HCT116 (cell line): Measurements from ENCODE around the gene RAP2A. TPM values are rescaled to one million over a fixed set of nuclear protein-coding genes. Genes with fewer than 3 reads are reported as not detected.

Experiments
- ATAC-seq: fragments of 200-7000 bp; cut with Tn5 transposase; 2 replicates; pipeline ENCODE4 v1.9.1; 2020; ENCODE audit warnings: mild to moderate bottlenecking, moderate library complexity
- BruUV-seq: library from RNA; stranded (reverse); fragments of 400-500 nt; replicated peaks from 2 replicates; lab custom pipeline; 2021; lab: Mats Ljungman, UMichigan
- CTCF ChIA-PET: fragments of 300-600 bp; sonication (Branson Sonifier 250); formaldehyde crosslinking; loops from one replicate; lab custom pipeline; 2021; ENCODE audit warnings: antibody characterized with exemption; lab: Charles Lee
- POLR2A ChIA-PET: fragments of 300-600, 350-600 bp; sonication (Branson Sonifier 250); formaldehyde crosslinking; loops from one replicate; lab custom pipeline; 2021; ENCODE audit warnings: antibody characterized with exemption; lab: Charles Lee
- RAD21 ChIA-PET, 2 experiments: fragments of 300-600 bp; sonication (Branson Sonifier 250); formaldehyde crosslinking; loops; one replicate each; lab custom pipeline; 2023; ENCODE audit warnings: low total read pairs in 2 of 2; ENCODE audit not compliant: uncharacterized antibody in 2 of 2, unreplicated experiment in 2 of 2, low non-redundant PET in 1 of 2; lab: Charles Lee
- DNase-seq: peaks from one replicate; pipeline ENCODE4 v3.0.0-alpha.2; 2010; ENCODE audit warnings: low read depth, low spot score
- H2AFZ ChIP-seq: fragments of 200-600 bp; shearing (Covaris generic), sonication (generic); 2 replicates; pipeline ENCODE4 v1.6.1; 2017; ENCODE audit warnings: low read depth, mixed run types, mixed read lengths, antibody characterized with exemption, low read length; ENCODE audit not compliant: poor library complexity, severe bottlenecking
- H3K27ac ChIP-seq: 2 replicates; pipeline ENCODE4 v1.5.1; 2012; ENCODE audit warnings: low read depth, low read length
- H3K27me3 ChIP-seq: fragments of 200-600 bp; sonication (generic); 2 replicates; pipeline ENCODE4 v1.6.1; 2016; ENCODE audit warnings: mixed run types, low read length, mixed read lengths; ENCODE audit not compliant: insufficient read depth
- H3K36me3 ChIP-seq, 2 experiments: fragments of 200-500 bp in 1 of 2; fragments of 200-600 bp in 1 of 2; sonication (Bioruptor generic) in 1 of 2; sonication (generic) in 1 of 2; 2 replicates each; pipeline versions ENCODE4 v1.5.1 to v1.6.1; 2014 to 2016; ENCODE audit warnings: low read length in 2 of 2, inconsistent platforms in 1 of 2, mixed read lengths in 1 of 2, mixed run types in 1 of 2; ENCODE audit not compliant: insufficient read depth in 2 of 2, control insufficient read depth in 1 of 2
- H3K4me1 ChIP-seq, 2 experiments: fragments of 200-600 bp in 1 of 2; sonication (generic) in 1 of 2; 2 replicates each; pipeline versions ENCODE4 v1.5.1 to v1.6.1; 2012 to 2017; ENCODE audit warnings: low read length in 2 of 2, inconsistent platforms in 1 of 2, mild to moderate bottlenecking in 1 of 2, mixed read lengths in 1 of 2, mixed run types in 1 of 2, moderate library complexity in 1 of 2; ENCODE audit not compliant: insufficient read depth in 2 of 2, control insufficient read depth in 1 of 2
- H3K4me2 ChIP-seq: fragments of 200-600 bp; sonication (generic); 2 replicates; pipeline ENCODE4 v1.6.1; 2017; ENCODE audit warnings: mixed run types, low read length, mixed read lengths
- H3K4me3 ChIP-seq, 2 experiments: fragments of 200-600 bp in 1 of 2; sonication (generic) in 1 of 2; replicated peaks in 1 of 2; 2 replicates each; pipeline ENCODE4 v1.5.1; 2011 to 2016; ENCODE audit warnings: low read length in 2 of 2, control low read depth in 1 of 2, low read depth in 1 of 2, mild to moderate bottlenecking in 1 of 2, mixed read lengths in 1 of 2, mixed run types in 1 of 2
- H3K79me2 ChIP-seq: fragments of 200-600 bp; sonication (generic); 2 replicates; pipeline ENCODE4 v1.6.1; 2017; ENCODE audit warnings: mild to moderate bottlenecking, mixed run types, low read length, moderate library complexity, mixed read lengths; ENCODE audit not compliant: insufficient read depth
- H3K9ac ChIP-seq: fragments of 200-600 bp; sonication (generic); 2 replicates; pipeline ENCODE4 v1.6.1; 2016; ENCODE audit warnings: low read length, mixed read lengths
- H3K9me2 ChIP-seq: fragments of 200-600 bp; sonication (generic), shearing (Covaris generic); 2 replicates; pipeline ENCODE4 v1.6.1; 2017; ENCODE audit warnings: mixed run types, mild to moderate bottlenecking, moderate library complexity; ENCODE audit not compliant: insufficient read depth
- H3K9me3 ChIP-seq, 2 experiments: fragments of 200-500 bp in 1 of 2; fragments of 200-600 bp in 1 of 2; sonication (Bioruptor generic) in 1 of 2; sonication (generic) in 1 of 2; 2 replicates each; pipeline ENCODE4 v1.6.1; 2014 to 2017; ENCODE audit warnings: low read length in 2 of 2, mixed read lengths in 2 of 2, inconsistent platforms in 1 of 2, low read depth in 1 of 2, mild to moderate bottlenecking in 1 of 2, mixed run types in 1 of 2, moderate library complexity in 1 of 2; ENCODE audit not compliant: control insufficient read depth in 1 of 2, insufficient read depth in 1 of 2
- H4K20me1 ChIP-seq: fragments of 200-600 bp; sonication (generic), shearing (Covaris generic); 2 replicates; pipeline ENCODE4 v1.6.1; 2017; ENCODE audit warnings: mixed run types, mild to moderate bottlenecking, moderate library complexity; ENCODE audit not compliant: insufficient read depth
- CBX3 ChIP-seq: IDR thresholded peaks from 2 replicates; pipeline ENCODE4 v1.6.1; 2012; ENCODE audit warnings: low read depth
- CEBPB ChIP-seq: IDR thresholded peaks from 2 replicates; pipeline ENCODE4 v1.6.1; 2012; ENCODE audit warnings: low read depth
- CTCF ChIP-seq, 3 experiments: fragments of 200-600 bp in 1 of 3; sonication (generic) in 1 of 3; IDR thresholded peaks in 2 of 3; conservative IDR thresholded peaks in 1 of 3; 2 replicates each; pipeline ENCODE4 v1.5.1; 2012 to 2017; ENCODE audit warnings: low read depth in 2 of 3, low read length in 2 of 3, antibody characterized with exemption in 1 of 3, borderline replicate concordance in 1 of 3, control low read depth in 1 of 3, mild to moderate bottlenecking in 1 of 3, mixed read lengths in 1 of 3, mixed run types in 1 of 3, moderate library complexity in 1 of 3; ENCODE audit not compliant: insufficient read depth in 1 of 3
- EGR1 ChIP-seq: IDR thresholded peaks from 2 replicates; pipeline ENCODE4 v1.6.1; 2012; ENCODE audit warnings: low read depth
- EZH2phosphoT487 ChIP-seq: fragments of 200-600 bp; IDR thresholded peaks from 2 replicates; pipeline ENCODE4 v1.6.1; 2018; ENCODE audit warnings: antibody characterized with exemption, borderline replicate concordance
- FOSL1 ChIP-seq: IDR thresholded peaks from 2 replicates; pipeline ENCODE4 v1.6.1; 2012; ENCODE audit warnings: low read depth
- MAX ChIP-seq: IDR thresholded peaks from 2 replicates; pipeline ENCODE4 v1.6.1; 2012
- POLR2A ChIP-seq: IDR thresholded peaks from 2 replicates; pipeline ENCODE4 v1.7.0; 2011; ENCODE audit warnings: borderline replicate concordance; ENCODE audit not compliant: insufficient read depth, insufficient read length; ENCODE audit errors: extremely low read depth
- POLR2AphosphoS5 ChIP-seq: IDR thresholded peaks from 2 replicates; pipeline ENCODE4 v1.6.1; 2011; ENCODE audit warnings: mild to moderate bottlenecking, low read depth, low read length, moderate library complexity
- REST ChIP-seq: IDR thresholded peaks from 2 replicates; pipeline ENCODE4 v1.6.1; 2012; ENCODE audit warnings: low read depth
- SRF ChIP-seq: IDR thresholded peaks from 2 replicates; pipeline ENCODE4 v1.6.1; 2012; ENCODE audit warnings: low read depth
- TCF7L2 ChIP-seq: IDR thresholded peaks from 2 replicates; pipeline ENCODE4 v1.7.0; 2011; ENCODE audit warnings: borderline replicate concordance, inconsistent platforms; ENCODE audit not compliant: insufficient read depth, insufficient read length; ENCODE audit errors: extremely low read depth
- ZBTB33 ChIP-seq: IDR thresholded peaks from 2 replicates; pipeline ENCODE4 v1.6.1; 2011; ENCODE audit warnings: mild to moderate bottlenecking, low read length, moderate library complexity; ENCODE audit not compliant: insufficient replicate concordance; ENCODE audit errors: extremely low read depth
- intact Hi-C: fragments of 100-400 bp; cut with micrococcal nuclease; formaldehyde crosslinking; loops from 2 replicates; pipeline ENCODE4 v1.10.0; 2022
- total RNA-seq: library from RNA; stranded (reverse); gene quantifications from one replicate; pipeline ENCODE4 v1.2.1, GENCODE V29; 2021; ENCODE audit not compliant: unreplicated experiment

RAP2A gene
- total RNA-seq, 1 experiment from 2014 or later: 27.6 TPM

GRCh38 chr13:97492684-97493371, 58.9 kb downstream of the RAP2A start:
- no peak overlapping the region for H3K27ac ChIP-seq
- no peak for DNase-seq
- ChIA-PET POLR2A (no interaction called here), RAD21 (no interaction called here), CTCF (no interaction called here)
- H3K9me3 ChIP-seq: peaks cover 0 to 4% of the 10 kb centered on the region in 2 experiments; a peak in 1 of 4 replicates
- H2AFZ ChIP-seq: no peak overlapping the region
- H3K9ac ChIP-seq: no peak overlapping the region
- TF ChIP-seq ZBTB33: no peak
- no peak for TF ChIP-seq EGR1
- no peak for TF ChIP-seq CEBPB
- no peak for TF ChIP-seq FOSL1
- TF ChIP-seq SRF: no peak
- TF ChIP-seq POLR2AphosphoS5: no peak
- no peak for TF ChIP-seq CBX3
- no peak for TF ChIP-seq REST
- no peak for TF ChIP-seq POLR2A
- TF ChIP-seq EZH2phosphoT487: no peak
- no peak for TF ChIP-seq CTCF (IDR thresholded peaks at IDR 0.05 in 2 of 3, conservative IDR thresholded peaks at IDR 0.05 in 1 of 3; ENCODE audit: borderline replicate concordance in 1 of 3, insufficient read depth in 1 of 3, low read depth in 2 of 3, low read length in 2 of 3)
- no peak for TF ChIP-seq TCF7L2
- TF ChIP-seq MAX: no peak
- intact Hi-C loops: no loop called here
- BruUV-seq: no TSS peak
- ATAC-seq: no peak
- H3K79me2 ChIP-seq: no peaks in the 10 kb centered on the region
- no peaks in the 10 kb centered on the region for H4K20me1 ChIP-seq
- no peaks in the 10 kb centered on the region for H3K4me1 ChIP-seq
- H3K4me3 ChIP-seq: no peak overlapping the region
- no peaks in the 10 kb centered on the region for H3K27me3 ChIP-seq
- H3K4me2 ChIP-seq: no peak overlapping the region
- H3K36me3 ChIP-seq: no peaks in the 10 kb centered on the region
- H3K9me2 ChIP-seq: no peaks in the 10 kb centered on the region
